GM12878 (cell line): Measurements from ENCODE around the gene PKP4. TPM values are rescaled to one million over a fixed set of nuclear protein-coding genes. Genes with fewer than 3 reads are reported as not detected.

Experiments
- ATAC-seq: fragments of 200-7000 bp; cut with Tn5 transposase; 3 replicates; pipeline ENCODE4 v1.9.1; 2020; ENCODE audit warnings: mild to moderate bottlenecking, moderate library complexity
- BruUV-seq: library from RNA; stranded (reverse); fragments of 400-500 nt; replicated peaks from 2 replicates; lab custom pipeline; 2021; lab: Mats Ljungman, UMichigan
- CTCF ChIA-PET: fragments of 300-600 bp; sonication (Branson Sonifier 250); formaldehyde crosslinking; extraction: SDS; loops from one replicate; lab custom pipeline; 2021; ENCODE audit warnings: inconsistent platforms; lab: Yijun Ruan, JAX
- POLR2A ChIA-PET: fragments of 350-600 bp; formaldehyde crosslinking; extraction: SDS; loops from one replicate; lab custom pipeline; 2021; ENCODE audit warnings: inconsistent platforms; lab: Charles Lee
- RAD21 ChIA-PET: fragments of 300-600 bp; sonication (Branson Sonifier 250); formaldehyde crosslinking; loops from one replicate; lab custom pipeline; 2023; ENCODE audit warnings: antibody characterized with exemption; ENCODE audit not compliant: unreplicated experiment; lab: Charles Lee
- SMC1A ChIA-PET: fragments of 300-600 bp; sonication (Branson Sonifier 250); formaldehyde crosslinking; loops from one replicate; lab custom pipeline; 2023; ENCODE audit not compliant: unreplicated experiment, uncharacterized antibody; lab: Charles Lee
- DNase-seq: peaks from one replicate; pipeline ENCODE4 v3.0.0-alpha.2; 2011; ENCODE audit warnings: low read depth, low spot score
- FAIRE-seq: peaks from 3 replicates; lab custom pipeline; 2011; peaks lifted over from hg19 to GRCh38; lab: Jason Lieb, UNC
- H2AFZ ChIP-seq: 2 replicates; pipeline ENCODE4 v1.6.0; 2011; ENCODE audit warnings: low read depth, low read length, control low read depth; ENCODE audit not compliant: control insufficient read depth
- H3K27ac ChIP-seq: 2 replicates; pipeline ENCODE4 v1.5.1; 2011; ENCODE audit warnings: control low read depth; ENCODE audit not compliant: control insufficient read depth, insufficient read depth
- H3K27me3 ChIP-seq, 2 experiments: replicated peaks in 1 of 2; 2 replicates each; pipeline versions ENCODE4 v1.6.0 to v1.6.1; 2011; ENCODE audit warnings: low read length in 1 of 2; ENCODE audit not compliant: control insufficient read depth in 2 of 2, insufficient read depth in 2 of 2
- H3K36me3 ChIP-seq, 2 experiments: 2 replicates each; pipeline ENCODE4 v1.5.1; 2011; ENCODE audit warnings: low read length in 1 of 2; ENCODE audit not compliant: control insufficient read depth in 2 of 2, insufficient read depth in 2 of 2
- H3K4me1 ChIP-seq: 2 replicates; pipeline ENCODE4 v1.6.1; 2011; ENCODE audit warnings: mild to moderate bottlenecking, low read length, moderate library complexity, mixed read lengths; ENCODE audit not compliant: control insufficient read depth, insufficient read depth
- H3K4me2 ChIP-seq: 2 replicates; pipeline ENCODE4 v1.6.0; 2011; ENCODE audit warnings: control low read depth; ENCODE audit not compliant: control insufficient read depth, insufficient read depth
- H3K4me3 ChIP-seq: fragments of 200-600 bp; sonication (generic); 2 replicates; pipeline ENCODE4 v1.5.1; 2016
- H3K79me2 ChIP-seq: 2 replicates; pipeline ENCODE4 v1.6.0; 2011; ENCODE audit warnings: low read length; ENCODE audit not compliant: control insufficient read depth, insufficient read depth
- H3K9ac ChIP-seq: 2 replicates; pipeline ENCODE4 v1.8.0; 2011; ENCODE audit warnings: low read length, control low read depth, mixed read lengths; ENCODE audit not compliant: control insufficient read depth, insufficient read depth
- H3K9me3 ChIP-seq: replicated peaks from 3 replicates; pipeline ENCODE4 v1.5.1; 2011; ENCODE audit warnings: mild to moderate bottlenecking, low read length; ENCODE audit not compliant: control insufficient read depth, insufficient read depth
- H4K20me1 ChIP-seq: 2 replicates; pipeline ENCODE4 v1.6.0; 2011; ENCODE audit not compliant: control insufficient read depth, insufficient read depth
- BHLHE40 ChIP-seq, 2 experiments: fragments of 450-650 bp in 1 of 2; IDR thresholded peaks; 2 replicates each; pipeline ENCODE4 v1.6.1; 2011 to 2017; ENCODE audit warnings: low read depth in 2 of 2, borderline replicate concordance in 1 of 2, improper control_type of control experiment in 1 of 2, low read length in 1 of 2, mild to moderate bottlenecking in 1 of 2
- HCFC1 ChIP-seq: fragments of 150-350 bp; IDR thresholded peaks from 2 replicates; pipeline ENCODE4 v1.6.1; 2014; ENCODE audit warnings: low read length
- HDAC2 ChIP-seq: fragments of 200-600 bp; sonication (generic); IDR thresholded peaks from 2 replicates; pipeline ENCODE4 v1.6.1; 2017
- IRF3 ChIP-seq: fragments of 450-650 bp; IDR thresholded peaks from 2 replicates; pipeline ENCODE4 v1.6.1; 2014; ENCODE audit warnings: mild to moderate bottlenecking
- KLF5 ChIP-seq: fragments of 450-650 bp; IDR thresholded peaks from 2 replicates; pipeline ENCODE4 v1.6.1; 2014; ENCODE audit warnings: mild to moderate bottlenecking; ENCODE audit not compliant: partially characterized antibody
- LARP7 ChIP-seq: fragments of 450-650 bp; IDR thresholded peaks from 2 replicates; pipeline ENCODE4 v1.6.1; 2017; ENCODE audit warnings: mild to moderate bottlenecking
- POLR2AphosphoS2 ChIP-seq: IDR thresholded peaks from 2 replicates; pipeline ENCODE4 v1.6.1; 2011; ENCODE audit warnings: low read depth, mild to moderate bottlenecking, low read length, improper control_type of control experiment, moderate library complexity
- REST ChIP-seq: IDR thresholded peaks from 2 replicates; pipeline ENCODE4 v1.6.1; 2012; ENCODE audit warnings: mild to moderate bottlenecking, low read depth, low read length
- SUPT20H ChIP-seq: IDR thresholded peaks from 2 replicates; pipeline ENCODE4 v1.6.1; 2011; ENCODE audit warnings: low read depth, mild to moderate bottlenecking, low read length, moderate library complexity, borderline replicate concordance; ENCODE audit not compliant: control insufficient read depth
- TCF7 ChIP-seq: IDR thresholded peaks from 2 replicates; pipeline ENCODE4 v1.6.1; 2014; ENCODE audit warnings: antibody characterized with exemption, borderline replicate concordance
- ZSCAN29 ChIP-seq: fragments of 450-650 bp; IDR thresholded peaks from 2 replicates; pipeline ENCODE4 v1.6.1; 2017; ENCODE audit warnings: mild to moderate bottlenecking, moderate library complexity
- WGBS: methylation state at CpG from one replicate; pipeline ENCODE4 v1.1.6; 2016; ENCODE audit warnings: low lambda C conversion rate; ENCODE audit not compliant: insufficient replicate concordance, insufficient coverage; ENCODE audit errors: missing lambda C conversion rate; 5-methylcytosine and 5-hydroxymethylcytosine counted together
- in situ Hi-C: fragments of 300-500 bp; cut with MboI; formaldehyde crosslinking; loops from 9 replicates; pipeline ENCODE4 v1.14.3; 2018; ENCODE audit warnings: mixed read lengths
- intact Hi-C: fragments of 100-400 bp; cut with micrococcal nuclease; formaldehyde crosslinking; loops from one replicate; pipeline ENCODE4 v1.14.2; 2022; ENCODE audit not compliant: unreplicated experiment
- polyA plus RNA-seq, 11 experiments: library from polyadenylated mRNA; depleted of rRNA in 4 of 11; unstranded in 6 of 11; stranded (reverse) in 5 of 11; fragments of >200 nt; fragmentation: Nextera tagmentation in 4 of 11; fragmentation: Illumina TruSeq in 1 of 11; extraction: Ambion mirVana in 4 of 11; extraction: Trizol in 1 of 11; gene quantifications; 1 replicate in 1 of 11; 2 replicates in 10 of 11; pipeline versions ENCODE4 v1.2.1 to v1.2.3, GENCODE V29; 2011 to 2016; ENCODE audit warnings: inconsistent platforms in 2 of 11, missing spikeins in 2 of 11, low read depth in 1 of 11
- total RNA-seq, 4 experiments: library from RNA; depleted of rRNA in 3 of 4; stranded (reverse); fragments of >200 nt in 3 of 4; fragmentation: Illumina TruSeq in 1 of 4; extraction: Trizol in 1 of 4; gene quantifications; 2 replicates each; pipeline versions ENCODE4 v1.2.1 to v1.2.3, GENCODE V29; 2013 to 2021
- TF ChIP-seq, protein P1 (sequence below): fragments of 450-650 bp; formaldehyde crosslinking; IDR thresholded peaks from 2 replicates; pipeline ENCODE4 v1.4.0; 2022; ENCODE audit warnings: mild to moderate bottlenecking, moderate library complexity

PKP4 gene
- total and polyA plus RNA-seq, 10 of the 15 experiments (the other 5 are each of a cell fraction or from before 2014, with no cell fraction given), result 4.8 to 35.8 (median 17.7) TPM

- H4K20me1 ChIP-seq, result no peaks in the 10 kb centered on the region
- no peak overlapping the region for H2AFZ ChIP-seq
- CTCF ChIA-PET, result no interaction called here
- DNase-seq, result no peak
- in situ Hi-C loops (no loop called here), intact Hi-C loops (no loop called here)
- FAIRE-seq, result no peak
- no peaks in the 10 kb centered on the region for H3K36me3 ChIP-seq
- H3K79me2 ChIP-seq, result no peaks in the 10 kb centered on the region
- no peaks in the 10 kb centered on the region for H3K4me1 ChIP-seq
- no peaks in the 10 kb centered on the region for H3K27me3 ChIP-seq
- RAD21 ChIA-PET, result no interaction called here
- no peak overlapping the region for H3K9ac ChIP-seq
- POLR2A ChIA-PET, result no interaction called here
- no peak overlapping the region for H3K4me3 ChIP-seq
- SMC1A ChIA-PET, result no interaction called here
- no peak for ATAC-seq
- 98% methylated on average over 2 of the region's 2 CpGs for WGBS
- H3K27ac ChIP-seq, result no peak overlapping the region
- TF ChIP-seq TCF7 (no peak), ZSCAN29 (no peak), SUPT20H (no peak), HCFC1 (no peak), LARP7 (no peak), BHLHE40 (IDR thresholded peaks at IDR 0.05; ENCODE audit: borderline replicate concordance in 1 of 2, low read depth in 2 of 2, low read length in 1 of 2) (no peak), REST (no peak), KLF5 (no peak), HDAC2 (no peak), IRF3 (no peak), POLR2AphosphoS2 (no peak)
- TF ChIP-seq, protein P1, sequence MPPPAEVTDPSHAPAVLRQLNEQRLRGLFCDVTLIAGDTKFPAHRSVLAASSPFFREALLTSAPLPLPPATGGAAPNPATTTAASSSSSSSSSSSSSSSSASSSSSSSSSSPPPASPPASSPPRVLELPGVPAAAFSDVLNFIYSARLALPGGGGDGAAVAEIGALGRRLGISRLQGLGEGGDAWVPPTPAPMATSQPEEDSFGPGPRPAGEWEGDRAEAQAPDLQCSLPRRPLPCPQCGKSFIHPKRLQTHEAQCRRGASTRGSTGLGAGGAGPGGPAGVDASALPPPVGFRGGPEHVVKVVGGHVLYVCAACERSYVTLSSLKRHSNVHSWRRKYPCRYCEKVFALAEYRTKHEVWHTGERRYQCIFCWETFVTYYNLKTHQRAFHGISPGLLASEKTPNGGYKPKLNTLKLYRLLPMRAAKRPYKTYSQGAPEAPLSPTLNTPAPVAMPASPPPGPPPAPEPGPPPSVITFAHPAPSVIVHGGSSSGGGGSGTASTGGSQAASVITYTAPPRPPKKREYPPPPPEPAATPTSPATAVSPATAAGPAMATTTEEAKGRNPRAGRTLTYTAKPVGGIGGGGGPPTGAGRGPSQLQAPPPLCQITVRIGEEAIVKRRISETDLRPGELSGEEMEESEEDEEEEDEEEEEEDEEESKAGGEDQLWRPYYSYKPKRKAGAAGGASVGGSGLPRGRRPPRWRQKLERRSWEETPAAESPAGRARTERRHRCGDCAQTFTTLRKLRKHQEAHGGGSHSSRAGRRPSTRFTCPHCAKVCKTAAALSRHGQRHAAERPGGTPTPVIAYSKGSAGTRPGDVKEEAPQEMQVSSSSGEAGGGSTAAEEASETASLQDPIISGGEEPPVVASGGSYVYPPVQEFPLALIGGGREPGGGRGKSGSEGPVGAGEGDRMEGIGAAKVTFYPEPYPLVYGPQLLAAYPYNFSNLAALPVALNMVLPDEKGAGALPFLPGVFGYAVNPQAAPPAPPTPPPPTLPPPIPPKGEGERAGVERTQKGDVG (CRISPR knock-in tag), result no peak
- BruUV-seq, result no TSS peak
- no peak overlapping the region for H3K4me2 ChIP-seq
- no peaks in the 10 kb centered on the region for H3K9me3 ChIP-seq
These were observed 46.2 kb downstream of the PKP4 start for GRCh38 chr2:158502974-158503373.
